K562 (cell line): ENCODE data around the gene SRPK3. TPM values are rescaled to one million over a fixed set of nuclear protein-coding genes. Genes with fewer than 3 reads are reported as not detected.

Experiments
- ATAC-seq: fragments of 200-7000 bp; cut with Tn5 transposase; 3 replicates; pipeline ENCODE4 v1.9.1; 2020; ENCODE audit warnings: moderate library complexity
- BruUV-seq: library from RNA; stranded (reverse); fragments of 400-500 nt; replicated peaks from 2 replicates; lab custom pipeline; 2021; lab: Mats Ljungman, UMichigan
- CTCF ChIA-PET: fragments of 300-600 bp; formaldehyde crosslinking; extraction: SDS; loops from one replicate; lab custom pipeline; 2021; ENCODE audit warnings: low intra/inter-chr PET ratio; lab: Yijun Ruan, JAX
- POLR2A ChIA-PET: fragments of 300-600, 350-650 bp; sonication (Branson Sonifier 250); formaldehyde crosslinking; extraction: SDS; loops from one replicate; lab custom pipeline; 2021; ENCODE audit warnings: antibody characterized with exemption, inconsistent platforms; lab: Yijun Ruan, JAX
- DNase-seq, 4 experiments: peaks; one replicate each; pipeline versions ENCODE4 v3.0.0 to v3.0.0-alpha.2; 2011 to 2018; ENCODE audit warnings: low spot score in 3 of 4, mixed read lengths in 3 of 4; ENCODE audit errors: extremely low read depth in 1 of 4
- FAIRE-seq: peaks from 2 replicates; lab custom pipeline; 2011; peaks lifted over from hg19 to GRCh38; lab: Jason Lieb, UNC
- H2AFZ ChIP-seq: 2 replicates; pipeline ENCODE4 v1.6.0; 2011; ENCODE audit warnings: low read depth, low read length, control low read depth, inconsistent platforms
- H3K27ac ChIP-seq: fragments of 200-600 bp; 3 replicates; pipeline ENCODE4 v1.8.0; 2011; ENCODE audit warnings: low read depth, mild to moderate bottlenecking, control low read depth, inconsistent platforms, low read length, moderate library complexity, mixed read lengths; ENCODE audit errors: extremely low read depth
- H3K27me3 ChIP-seq, 2 experiments: fragments of 300-600 bp in 1 of 2; 2 replicates in 1 of 2; 3 replicates in 1 of 2; pipeline versions ENCODE4 v1.6.0 to v1.8.0; 2011; ENCODE audit warnings: inconsistent platforms in 2 of 2, low read length in 2 of 2, mild to moderate bottlenecking in 1 of 2, mixed read lengths in 1 of 2, moderate library complexity in 1 of 2; ENCODE audit not compliant: control insufficient read depth in 2 of 2, insufficient read depth in 2 of 2
- H3K36me3 ChIP-seq: fragments of 300-600 bp; 3 replicates; pipeline ENCODE4 v1.8.0; 2011; ENCODE audit warnings: mild to moderate bottlenecking, low read length, inconsistent platforms; ENCODE audit not compliant: control insufficient read depth, insufficient read depth
- H3K4me1 ChIP-seq, 2 experiments: fragments of 200-600 bp in 1 of 2; replicated peaks in 1 of 2; 2 replicates in 1 of 2; 3 replicates in 1 of 2; pipeline versions ENCODE4 v1.5.1 to v1.8.0; 2011; ENCODE audit warnings: inconsistent platforms in 2 of 2, low read length in 2 of 2, mild to moderate bottlenecking in 1 of 2, mixed read lengths in 1 of 2, moderate library complexity in 1 of 2; ENCODE audit not compliant: control insufficient read depth in 2 of 2, insufficient read depth in 2 of 2
- H3K4me2 ChIP-seq: 2 replicates; pipeline ENCODE4 v1.6.1; 2011; ENCODE audit warnings: low read length, control low read depth, inconsistent platforms, mixed read lengths; ENCODE audit not compliant: insufficient read depth
- H3K4me3 ChIP-seq: fragments of 200-600 bp; sonication (generic), shearing (Covaris generic); 2 replicates; pipeline ENCODE4 v1.5.1; 2016; ENCODE audit warnings: control low read depth, inconsistent platforms
- H3K79me2 ChIP-seq: fragments of 200-600 bp; 3 replicates; pipeline ENCODE4 v1.8.0; 2011; ENCODE audit warnings: low read length, inconsistent platforms; ENCODE audit not compliant: control insufficient read depth, insufficient read depth
- H3K9ac ChIP-seq, 2 experiments: 2 replicates each; pipeline versions ENCODE4 v1.6.0 to v1.6.1; 2011; ENCODE audit warnings: low read depth in 2 of 2, low read length in 2 of 2, control low read depth in 1 of 2, inconsistent platforms in 1 of 2, mild to moderate bottlenecking in 1 of 2, mixed read lengths in 1 of 2; ENCODE audit not compliant: insufficient read depth in 1 of 2
- H3K9me1 ChIP-seq: one replicate; pipeline ENCODE4 v1.6.0; 2011; ENCODE audit warnings: inconsistent platforms, mild to moderate bottlenecking, low read length, moderate library complexity; ENCODE audit not compliant: control insufficient read depth, insufficient read depth
- H3K9me3 ChIP-seq: replicated peaks from 2 replicates; pipeline ENCODE4 v1.5.1; 2011; ENCODE audit warnings: low read depth, low read length, inconsistent platforms; ENCODE audit not compliant: control insufficient read depth, insufficient read depth
- H4K20me1 ChIP-seq: replicated peaks from 2 replicates; pipeline ENCODE4 v1.6.1; 2011; ENCODE audit warnings: low read length, inconsistent platforms, mixed read lengths; ENCODE audit not compliant: control insufficient read depth, insufficient read depth
- BDP1 ChIP-seq: IDR thresholded peaks from 3 replicates; pipeline ENCODE4 v1.6.1; 2011; ENCODE audit not compliant: insufficient read length, insufficient read depth
- CXXC5 ChIP-seq: fragments of 250-450 bp; sonication (Bioruptor Pico); IDR thresholded peaks from 2 replicates; pipeline ENCODE4 v1.8.0; 2022; ENCODE audit warnings: inconsistent platforms, mild to moderate bottlenecking, moderate library complexity
- ETV6 ChIP-seq, 3 experiments: fragments of 150-350 bp in 1 of 3; sonication (generic) in 1 of 3; formaldehyde crosslinking in 1 of 3; IDR thresholded peaks; 2 replicates each; pipeline versions ENCODE4 v1.6.1 to v1.8.0; 2014 to 2022; ENCODE audit warnings: borderline replicate concordance in 2 of 3, low read depth in 2 of 3, antibody characterized with exemption in 1 of 3, low read length in 1 of 3, mild to moderate bottlenecking in 1 of 3, missing genetic modification reagents in 1 of 3
- GTF2F1 ChIP-seq: IDR thresholded peaks from 2 replicates; pipeline ENCODE4 v1.6.1; 2011; ENCODE audit warnings: low read depth, low read length, improper control_type of control experiment
- MTA2 ChIP-seq: fragments of 450-650 bp; IDR thresholded peaks from 2 replicates; pipeline ENCODE4 v1.6.1; 2016; ENCODE audit warnings: low read depth
- NEUROD1 ChIP-seq: fragments of 150-350 bp; IDR thresholded peaks from 2 replicates; pipeline ENCODE4 v1.6.1; 2014; ENCODE audit warnings: borderline replicate concordance, low read length, low read depth; ENCODE audit not compliant: partially characterized antibody
- POLR2G ChIP-seq: fragments of 200-400 bp; formaldehyde crosslinking; IDR thresholded peaks from 2 replicates; pipeline ENCODE4 v1.6.1; 2017; ENCODE audit warnings: low read depth, mild to moderate bottlenecking, antibody characterized with exemption, low read length, moderate library complexity
- RBFOX2 ChIP-seq: fragments of 200-400 bp; formaldehyde crosslinking; IDR thresholded peaks from 2 replicates; pipeline ENCODE4 v1.6.1; 2017; ENCODE audit warnings: low read depth, mild to moderate bottlenecking, low read length, moderate library complexity
- RNF2 ChIP-seq: sonication (generic); IDR thresholded peaks from 2 replicates; pipeline ENCODE4 v1.6.1; 2016
- SMAD3 ChIP-seq: fragments of 450-650 bp; formaldehyde crosslinking; conservative IDR thresholded peaks from 2 replicates; pipeline ENCODE4 v1.4.0; 2020; ENCODE audit warnings: mild to moderate bottlenecking
- SP1 ChIP-seq: sonication (generic); formaldehyde crosslinking; IDR thresholded peaks from 2 replicates; pipeline ENCODE4 v1.8.1; 2022; ENCODE audit warnings: mild to moderate bottlenecking, missing genetic modification reagents
- ZNF134 ChIP-seq: fragments of 250-450 bp; sonication (Bioruptor Pico); conservative IDR thresholded peaks from 2 replicates; pipeline ENCODE4 v1.4.0; 2020
- WGBS: fragments of 100-300 bp; shearing (Covaris generic); methylation state at CpG from one replicate; pipeline ENCODE4 v1.1.6; 2016; ENCODE audit warnings: low coverage, mixed read lengths; ENCODE audit not compliant: insufficient coverage; ENCODE audit errors: missing lambda C conversion rate; 5-methylcytosine and 5-hydroxymethylcytosine counted together
- in situ Hi-C: fragments of 300-500 bp; cut with MboI; formaldehyde crosslinking; loops from 4 replicates; pipeline ENCODE4 v1.15.0; 2018; ENCODE audit warnings: inconsistent platforms, mixed read lengths
- intact Hi-C: fragments of 100-400 bp; cut with micrococcal nuclease; formaldehyde crosslinking; loops from 2 replicates; pipeline ENCODE4 v1.14.2; 2022
- polyA plus RNA-seq, 8 experiments: library from polyadenylated mRNA; depleted of rRNA in 4 of 8; stranded (reverse) in 5 of 8; unstranded in 3 of 8; fragments of >200 nt; fragmentation: Nextera tagmentation in 2 of 8; fragmentation: Illumina TruSeq in 1 of 8; extraction: Ambion mirVana in 2 of 8; extraction: Trizol in 1 of 8; gene quantifications; 2 replicates each; pipeline versions ENCODE4 v1.2.1 to v1.2.3, GENCODE V29; 2011 to 2014; ENCODE audit warnings: inconsistent platforms in 1 of 8, missing spikeins in 1 of 8
- total RNA-seq, 7 experiments: library from RNA; depleted of rRNA in 6 of 7; stranded (reverse); fragments of >200 nt in 6 of 7; fragmentation: Illumina TruSeq in 2 of 7; extraction: Trizol in 2 of 7; gene quantifications; 2 replicates each; pipeline versions ENCODE4 v1.2.1 to v1.2.3, GENCODE V29; 2011 to 2021; ENCODE audit warnings: low replicate concordance in 1 of 7

Gene SRPK3
- total and polyA plus RNA-seq, 9 of the 15 experiments (the other 6 are each of a cell fraction or from before 2014, with no cell fraction given) = 0.01 to 0.09 (median 0.04) TPM; not detected in 2

DNA sequence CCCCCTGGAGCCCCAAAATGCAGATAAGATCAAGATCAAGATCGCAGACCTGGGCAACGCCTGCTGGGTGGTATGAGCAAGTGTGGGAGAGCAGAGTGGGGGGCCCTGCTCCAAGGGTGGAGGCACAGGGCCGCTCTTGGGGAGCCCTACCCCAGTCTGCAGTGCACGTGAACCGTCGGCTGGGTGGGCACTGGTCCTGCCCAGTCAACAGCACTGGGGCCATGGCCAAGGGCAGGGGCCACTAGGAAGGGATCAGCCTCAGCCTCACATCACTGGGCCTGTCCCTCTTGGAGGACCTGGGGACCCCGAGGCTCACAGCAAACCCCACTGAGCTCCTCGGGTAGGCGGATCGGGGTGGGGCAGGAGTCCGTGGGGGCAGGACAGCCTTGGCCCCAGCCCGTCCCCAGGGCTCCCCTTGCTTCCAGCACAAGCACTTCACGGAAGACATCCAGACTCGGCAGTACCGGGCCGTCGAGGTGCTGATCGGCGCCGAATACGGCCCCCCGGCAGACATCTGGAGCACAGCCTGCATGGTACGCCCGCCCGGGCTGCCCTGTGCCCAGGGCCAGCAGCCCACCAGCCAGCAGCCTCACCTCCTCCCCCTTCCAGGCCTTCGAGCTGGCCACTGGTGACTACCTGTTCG is 3.6 kb downstream of the SRPK3 start:
- no TSS peak for BruUV-seq
- Histone ChIP-seq H4K20me1 (no peaks in the 10 kb centered on the region), H3K4me2 (no peak overlapping the region), H3K9me3 (no peaks in the 10 kb centered on the region), H3K4me1 (peaks cover 0 to 52% of the 10 kb centered on the region in 2 experiments; a peak in 2 of 5 replicates), H3K79me2 (no peaks in the 10 kb centered on the region), H3K27ac (no peak overlapping the region), H3K9ac (no peak overlapping the region), H3K36me3 (peaks cover 50% of the 10 kb centered on the region; the same call in 2 of the 3 replicates), H3K27me3 (no peaks in the 10 kb centered on the region), H3K4me3 (no peak overlapping the region), H3K9me1 (peaks cover 5% of the 10 kb centered on the region), H2AFZ (no peak overlapping the region)
- CTCF ChIA-PET = no interaction called here
- ATAC-seq (no peak), DNase-seq (no peak), FAIRE-seq (no peak)
- intact Hi-C loops (no loop called here), in situ Hi-C loops (no loop called here)
- POLR2A ChIA-PET = interaction anchor here (1.3 kb wide), 1 partner anchor 10 kb away, joined by 3 read pairs; the partner anchor contains the start of genes IDH3G and SSR4
- WGBS = 88% methylated on average over 7 of the region's 27 CpGs
- peak; percentile 52 for TF ChIP-seq RBFOX2
- TF ChIP-seq POLR2G = 0 out of 2 replicates have a peak, but pooled peaks have one; percentile 51
- TF ChIP-seq MTA2 = no peak

DNA sequence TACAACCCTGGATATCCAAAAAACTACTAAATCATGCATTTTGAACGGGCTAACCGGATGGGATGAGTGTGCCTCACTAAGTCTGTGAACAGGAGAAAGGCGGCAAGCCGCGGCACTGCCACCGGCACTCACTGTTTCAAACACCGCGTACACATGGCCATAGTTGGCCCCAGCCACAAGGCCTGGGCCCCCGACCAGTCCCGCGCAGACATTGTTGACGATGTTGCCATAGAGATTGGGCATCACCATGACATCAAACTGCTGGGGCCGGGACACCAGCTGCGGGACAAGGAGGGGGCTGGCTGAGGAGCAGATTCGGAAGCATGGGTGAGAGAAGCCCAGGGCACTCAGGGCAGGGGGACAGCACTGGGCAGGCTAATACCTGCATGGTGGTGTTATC is 5.8 kb downstream of the SRPK3 start:
- POLR2A ChIA-PET = no interaction called here
- no peak overlapping the region for H3K4me2 ChIP-seq
- intact Hi-C loops (no loop called here), in situ Hi-C loops (no loop called here)
- H3K79me2 ChIP-seq = peaks cover 14% of the 10 kb centered on the region; the same call in 2 of the 3 replicates
- 96% methylated on average over 9 of the region's 15 CpGs for WGBS
- no peak for ATAC-seq
- CTCF ChIA-PET = no interaction called here
- no peak for DNase-seq
- H3K4me1 ChIP-seq = peaks cover 12 to 54% of the 10 kb centered on the region in 2 experiments
- BruUV-seq = no TSS peak
- H3K36me3 ChIP-seq = peaks cover 64% of the 10 kb centered on the region; the same call in 2 of the 3 replicates
- no peaks in the 10 kb centered on the region for H3K27me3 ChIP-seq
- H3K27ac ChIP-seq = no peak overlapping the region
- H4K20me1 ChIP-seq = no peaks in the 10 kb centered on the region; the same call in 1 of the 2 replicates
- H3K9me1 ChIP-seq = peaks cover 3% of the 10 kb centered on the region
- no peak for FAIRE-seq
- H3K9me3 ChIP-seq = no peaks in the 10 kb centered on the region
- TF ChIP-seq SMAD3 (CRISPR knock-in tag) (no peak), GTF2F1 (no peak), CXXC5 (CRISPR knock-in tag) (no peak), ZNF134 (CRISPR knock-in tag) (no peak), NEUROD1 (no peak), SP1 (CRISPR knock-in tag) (no peak), RNF2 (no peak), ETV6 (IDR thresholded peaks at IDR 0.05; ENCODE audit: borderline replicate concordance in 1 of 2, low read depth in 2 of 2, low read length in 1 of 2) (no peak), ETV6 (CRISPR knock-in tag; IDR thresholded peaks at IDR 0.05; ENCODE audit: borderline replicate concordance) (no peak), BDP1 (no peak)
- TF ChIP-seq, all 486 proteins: peak for 0
- Histone ChIP-seq H3K9ac (no peak overlapping the region), H3K4me3 (no peak overlapping the region), H2AFZ (no peak overlapping the region)
